Keratinocyte (primary cell): ENCODE measurements around the gene SPECC1. TPM values are rescaled to one million over a fixed set of nuclear protein-coding genes. Genes with fewer than 3 reads are reported as not detected.
"Not testable (repeated sequence)": the region's sequence is repeated elsewhere in the genome, so short reads cannot be mapped to it uniquely, and the experiment has no call there.

Source experiments
- DNase-seq: peaks from one replicate; pipeline ENCODE4 v3.0.0-alpha.2; 2011; ENCODE audit warnings: low read depth, missing footprints, low spot score
- FAIRE-seq: peaks from 2 replicates; lab custom pipeline; 2011; peaks lifted over from hg19 to GRCh38; lab: Jason Lieb, UNC
- H2AFZ ChIP-seq: 2 replicates; pipeline ENCODE4 v1.6.0; 2012; ENCODE audit warnings: low read length, control low read depth, inconsistent platforms; ENCODE audit not compliant: control insufficient read depth
- H3K27ac ChIP-seq: 2 replicates; pipeline ENCODE4 v1.5.1; 2011; ENCODE audit warnings: low read length; ENCODE audit not compliant: control insufficient read depth, insufficient read depth
- H3K27me3 ChIP-seq: 3 replicates; pipeline ENCODE4 v1.6.0; 2011; ENCODE audit warnings: low read length; ENCODE audit not compliant: control insufficient read depth, insufficient read depth; ENCODE audit errors: extremely low read depth
- H3K36me3 ChIP-seq, 2 experiments: 2 replicates in 1 of 2; 3 replicates in 1 of 2; pipeline ENCODE4 v1.5.1; 2011; ENCODE audit warnings: low read length in 2 of 2, mild to moderate bottlenecking in 1 of 2; ENCODE audit not compliant: control insufficient read depth in 2 of 2, insufficient read depth in 2 of 2; ENCODE audit errors: extremely low read depth in 1 of 2
- H3K4me1 ChIP-seq: 3 replicates; pipeline ENCODE4 v1.5.1; 2011; ENCODE audit warnings: low read length; ENCODE audit not compliant: control insufficient read depth, insufficient read depth; ENCODE audit errors: extremely low read depth
- H3K4me2 ChIP-seq: 3 replicates; pipeline ENCODE4 v1.6.0; 2011; ENCODE audit warnings: low read depth, low read length; ENCODE audit not compliant: control insufficient read depth, insufficient read depth; ENCODE audit errors: extremely low read depth
- H3K4me3 ChIP-seq, 3 experiments: fragments of 200-600 bp in 1 of 3; sonication (generic) in 1 of 3; 2 replicates in 2 of 3; 3 replicates in 1 of 3; pipeline ENCODE4 v1.5.1; 2011 to 2016; ENCODE audit warnings: low read length in 3 of 3, mild to moderate bottlenecking in 3 of 3, control low read depth in 2 of 3, inconsistent platforms in 1 of 3, low read depth in 1 of 3, mixed read lengths in 1 of 3, mixed run types in 1 of 3, moderate library complexity in 1 of 3; ENCODE audit not compliant: control insufficient read depth in 2 of 3, insufficient read depth in 2 of 3; ENCODE audit errors: extremely low read depth in 1 of 3
- H3K79me2 ChIP-seq: 2 replicates; pipeline ENCODE4 v1.6.0; 2012; ENCODE audit warnings: low read length; ENCODE audit not compliant: control insufficient read depth, insufficient read depth
- H3K9ac ChIP-seq: 3 replicates; pipeline ENCODE4 v1.6.0; 2011; ENCODE audit warnings: low read length; ENCODE audit not compliant: control insufficient read depth, insufficient read depth; ENCODE audit errors: extremely low read depth
- H3K9me1 ChIP-seq: 3 replicates; pipeline ENCODE4 v1.6.0; 2011; ENCODE audit warnings: low read length; ENCODE audit not compliant: control insufficient read depth, insufficient read depth; ENCODE audit errors: extremely low read depth
- H3K9me3 ChIP-seq: 2 replicates; pipeline ENCODE4 v1.5.1; 2012; ENCODE audit warnings: low read depth, low read length; ENCODE audit not compliant: control insufficient read depth
- H4K20me1 ChIP-seq: 3 replicates; pipeline ENCODE4 v1.6.0; 2011; ENCODE audit warnings: low read length; ENCODE audit not compliant: control insufficient read depth, insufficient read depth; ENCODE audit errors: extremely low read depth
- EZH2 ChIP-seq: IDR thresholded peaks from one replicate; pipeline ENCODE4 v1.6.1; 2012; ENCODE audit warnings: inconsistent platforms, mild to moderate bottlenecking, low read length, moderate library complexity
- dilution Hi-C: fragments of 300-500 bp; cut with MboI; formaldehyde crosslinking; loops from one replicate; pipeline ENCODE4 v1.7.0; 2020; ENCODE audit warnings: low sequenced_read_pairs; ENCODE audit not compliant: extremely low pct_ligation_motif_present
- polyA plus RNA-seq, 5 experiments: library from polyadenylated mRNA; depleted of rRNA in 3 of 5; stranded (reverse) in 3 of 5; stranded (forward) in 1 of 5; unstranded in 1 of 5; fragments of >200 nt; gene quantifications; 1 replicate in 1 of 5; 2 replicates in 3 of 5; 3 replicates in 1 of 5; pipeline versions ENCODE4 v1.2.1 to v1.2.3, GENCODE V29; 2011 to 2012; ENCODE audit warnings: missing spikeins in 2 of 5, low read depth in 1 of 5, low replicate concordance in 1 of 5
- TF ChIP-seq, protein P1 (sequence below), 3 experiments: IDR thresholded peaks in 1 of 3; conservative IDR thresholded peaks in 1 of 3; optimal IDR thresholded peaks in 1 of 3; 2 replicates in 2 of 3; 3 replicates in 1 of 3; pipeline versions ENCODE3 to v1.5.1; 2011; ENCODE audit warnings: low read length in 3 of 3, mild to moderate bottlenecking in 3 of 3, moderate library complexity in 2 of 3, control low read depth in 1 of 3, inconsistent platforms in 1 of 3; ENCODE audit not compliant: insufficient read depth in 2 of 3; ENCODE audit errors: extremely low read depth in 1 of 3

The SPECC1 gene
- polyA plus RNA-seq, 1 donor (not counting 4 experiments of a cell fraction or from before 2014, with no cell fraction given): 20.9 TPM

GRCh38 chr17:20236578-20237227, 227.5 kb downstream of the SPECC1 start:
- FAIRE-seq (no peak), DNase-seq (no peak)
- H3K9ac ChIP-seq: no peak overlapping the region
- no peak overlapping the region for H2AFZ ChIP-seq
- no peaks in the 10 kb centered on the region for H3K9me1 ChIP-seq
- no peak overlapping the region for H3K27ac ChIP-seq
- no peak overlapping the region for H3K4me3 ChIP-seq
- H3K4me1 ChIP-seq: no peaks in the 10 kb centered on the region
- H3K79me2 ChIP-seq: no peaks in the 10 kb centered on the region
- no peaks in the 10 kb centered on the region for H4K20me1 ChIP-seq
- H3K9me3 ChIP-seq: no peaks in the 10 kb centered on the region
- no peak for TF ChIP-seq EZH2
- TF ChIP-seq, protein P1, sequence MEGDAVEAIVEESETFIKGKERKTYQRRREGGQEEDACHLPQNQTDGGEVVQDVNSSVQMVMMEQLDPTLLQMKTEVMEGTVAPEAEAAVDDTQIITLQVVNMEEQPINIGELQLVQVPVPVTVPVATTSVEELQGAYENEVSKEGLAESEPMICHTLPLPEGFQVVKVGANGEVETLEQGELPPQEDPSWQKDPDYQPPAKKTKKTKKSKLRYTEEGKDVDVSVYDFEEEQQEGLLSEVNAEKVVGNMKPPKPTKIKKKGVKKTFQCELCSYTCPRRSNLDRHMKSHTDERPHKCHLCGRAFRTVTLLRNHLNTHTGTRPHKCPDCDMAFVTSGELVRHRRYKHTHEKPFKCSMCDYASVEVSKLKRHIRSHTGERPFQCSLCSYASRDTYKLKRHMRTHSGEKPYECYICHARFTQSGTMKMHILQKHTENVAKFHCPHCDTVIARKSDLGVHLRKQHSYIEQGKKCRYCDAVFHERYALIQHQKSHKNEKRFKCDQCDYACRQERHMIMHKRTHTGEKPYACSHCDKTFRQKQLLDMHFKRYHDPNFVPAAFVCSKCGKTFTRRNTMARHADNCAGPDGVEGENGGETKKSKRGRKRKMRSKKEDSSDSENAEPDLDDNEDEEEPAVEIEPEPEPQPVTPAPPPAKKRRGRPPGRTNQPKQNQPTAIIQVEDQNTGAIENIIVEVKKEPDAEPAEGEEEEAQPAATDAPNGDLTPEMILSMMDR (optimal IDR thresholded peaks at IDR 0.05 in 1 of 3, IDR thresholded peaks at IDR 0.05 in 1 of 3, conservative IDR thresholded peaks at IDR 0.05 in 1 of 3; ENCODE audit: extremely low read depth in 1 of 3, insufficient read depth in 2 of 3, low read length in 3 of 3): no peak
- no peaks in the 10 kb centered on the region for H3K27me3 ChIP-seq
- dilution Hi-C loops: no loop called here
- peaks cover 8 to 15% of the 10 kb centered on the region in 2 experiments for H3K36me3 ChIP-seq
- H3K4me2 ChIP-seq: no peak overlapping the region

- H3K9ac ChIP-seq, H3K79me2 ChIP-seq, H3K4me3 ChIP-seq, H2AFZ ChIP-seq, H4K20me1 ChIP-seq, H3K4me2 ChIP-seq, DNase-seq, dilution Hi-C loops, H3K36me3 ChIP-seq, H3K9me3 ChIP-seq, H3K4me1 ChIP-seq, H3K27me3 ChIP-seq, H3K9me1 ChIP-seq, H3K27ac ChIP-seq, FAIRE-seq: not testable (repeated sequence)
Observed at GRCh38 chr17:20239776-20240175, 230.6 kb downstream of the SPECC1 start.

DNA sequence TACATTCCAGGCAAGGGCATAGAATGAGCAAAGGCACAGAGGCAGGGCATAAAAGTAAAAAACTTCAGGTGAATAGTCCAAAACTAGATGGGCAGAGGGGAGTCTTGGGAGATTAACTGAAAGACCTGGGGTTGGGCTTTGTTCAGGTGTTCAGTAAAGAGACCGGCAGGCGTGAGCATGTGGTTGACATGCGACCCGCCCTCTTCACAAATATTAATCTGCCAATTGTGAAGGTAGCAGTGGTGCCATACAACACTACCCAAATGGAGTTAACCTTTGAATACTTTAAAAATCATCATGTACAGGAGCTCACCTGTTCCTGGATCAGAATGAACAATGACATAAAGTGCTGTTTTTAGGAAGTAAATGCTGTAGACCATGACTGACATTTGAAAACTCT, 232.7 kb downstream of the SPECC1 start:
- dilution Hi-C loops: no loop called here
- Histone ChIP-seq H3K27ac (no peak overlapping the region), H2AFZ (no peak overlapping the region), H3K36me3 (peaks cover 0 to 3% of the 10 kb centered on the region in 2 experiments), H3K9me3 (no peaks in the 10 kb centered on the region), H3K9ac (no peak overlapping the region), H3K4me2 (no peak overlapping the region), H3K79me2 (no peaks in the 10 kb centered on the region), H4K20me1 (no peaks in the 10 kb centered on the region), H3K4me3 (no peak overlapping the region), H3K4me1 (no peaks in the 10 kb centered on the region), H3K27me3 (no peaks in the 10 kb centered on the region), H3K9me1 (no peaks in the 10 kb centered on the region)
- FAIRE-seq: no peak
- TF ChIP-seq EZH2: no peak
- TF ChIP-seq, protein P1 (optimal IDR thresholded peaks at IDR 0.05 in 1 of 3, IDR thresholded peaks at IDR 0.05 in 1 of 3, conservative IDR thresholded peaks at IDR 0.05 in 1 of 3; ENCODE audit: extremely low read depth in 1 of 3, insufficient read depth in 2 of 3, low read length in 3 of 3): no peak
- DNase-seq: no peak
